SK-N-SH (cell line): ENCODE measurements around the gene GALNTL6. TPM values are rescaled to one million over a fixed set of nuclear protein-coding genes. Genes with fewer than 3 reads are reported as not detected.

ENCODE experiments used
- CTCF ChIA-PET: fragments of 300-600, 350-600 bp; formaldehyde crosslinking; extraction: SDS; loops from one replicate; lab custom pipeline; 2021; lab: Yijun Ruan, JAX
- POLR2A ChIA-PET: fragments of 350-600 bp; sonication (Branson Sonifier 250); formaldehyde crosslinking; extraction: SDS; loops from one replicate; lab custom pipeline; 2020; ENCODE audit warnings: antibody characterized with exemption, inconsistent platforms; lab: Yijun Ruan, JAX
- DNase-seq: peaks from one replicate; pipeline ENCODE4 v3.0.0; 2012
- H2AFZ ChIP-seq: fragments of 200-600 bp; sonication (generic); 2 replicates; pipeline ENCODE4 v1.8.1; 2016; ENCODE audit warnings: antibody characterized with exemption, mild to moderate bottlenecking, low read depth
- H3F3A ChIP-seq: fragments of 200-600 bp; sonication (generic); replicated peaks from 2 replicates; pipeline ENCODE3; 2016; ENCODE audit warnings: antibody characterized with exemption, mild to moderate bottlenecking; ENCODE audit not compliant: insufficient read depth
- H3K27ac ChIP-seq, 2 experiments: fragments of 200-500 bp in 1 of 2; fragments of 200-600 bp in 1 of 2; sonication (Bioruptor generic) in 1 of 2; sonication (generic), shearing (Covaris generic) in 1 of 2; 2 replicates each; pipeline versions ENCODE4 v1.5.1 to v1.6.1; 2014 to 2016; ENCODE audit warnings: low read depth in 2 of 2, inconsistent platforms in 1 of 2, low read length in 1 of 2, mild to moderate bottlenecking in 1 of 2, mixed read lengths in 1 of 2
- H3K27me3 ChIP-seq: fragments of 200-600 bp; sonication (generic), shearing (Covaris generic); 2 replicates; pipeline ENCODE4 v1.6.1; 2016; ENCODE audit warnings: mixed run types; ENCODE audit not compliant: insufficient read depth
- H3K36me3 ChIP-seq, 2 experiments: fragments of 200-500 bp in 1 of 2; fragments of 200-600 bp in 1 of 2; sonication (Bioruptor generic) in 1 of 2; sonication (generic) in 1 of 2; replicated peaks in 1 of 2; 2 replicates each; pipeline versions ENCODE3 to v1.5.1; 2014 to 2016; ENCODE audit warnings: low read length in 1 of 2, mild to moderate bottlenecking in 1 of 2; ENCODE audit not compliant: insufficient read depth in 2 of 2, control insufficient read depth in 1 of 2
- H3K4me1 ChIP-seq, 2 experiments: fragments of 200-500 bp in 1 of 2; fragments of 200-600 bp in 1 of 2; sonication (Bioruptor generic) in 1 of 2; sonication (generic), shearing (Covaris generic) in 1 of 2; 2 replicates each; pipeline versions ENCODE4 v1.5.1 to v1.6.1; 2014 to 2016; ENCODE audit warnings: low read depth in 1 of 2, low read length in 1 of 2, mixed run types in 1 of 2; ENCODE audit not compliant: insufficient read depth in 2 of 2, control insufficient read depth in 1 of 2
- H3K4me2 ChIP-seq: fragments of 200-600 bp; sonication (generic), shearing (Covaris generic); 2 replicates; pipeline ENCODE4 v1.6.1; 2017; ENCODE audit warnings: mixed run types
- H3K4me3 ChIP-seq, 2 experiments: fragments of 200-500 bp in 1 of 2; fragments of 200-600 bp in 1 of 2; sonication (Bioruptor generic) in 1 of 2; sonication (generic), shearing (Covaris generic) in 1 of 2; 2 replicates each; pipeline versions ENCODE4 v1.5.1 to v1.8.1; 2014 to 2016; ENCODE audit warnings: low read depth in 2 of 2, inconsistent platforms in 1 of 2, low read length in 1 of 2, mild to moderate bottlenecking in 1 of 2, mixed read lengths in 1 of 2, moderate library complexity in 1 of 2
- H3K79me2 ChIP-seq: fragments of 200-600 bp; sonication (generic); 2 replicates; pipeline ENCODE4 v1.8.1; 2017; ENCODE audit warnings: mild to moderate bottlenecking; ENCODE audit not compliant: insufficient read depth
- H3K9ac ChIP-seq: fragments of 200-600 bp; sonication (generic); 2 replicates; pipeline ENCODE4 v1.6.1; 2017; ENCODE audit warnings: mixed run types
- H3K9me2 ChIP-seq: fragments of 200-600 bp; sonication (generic); 2 replicates; pipeline ENCODE4 v1.6.1; 2017; ENCODE audit warnings: mixed run types
- H3K9me3 ChIP-seq: fragments of 200-600 bp; sonication (generic); 2 replicates; pipeline ENCODE4 v1.6.1; 2017; ENCODE audit warnings: mixed run types, mild to moderate bottlenecking, moderate library complexity
- H4K20me1 ChIP-seq: fragments of 200-600 bp; sonication (generic); 2 replicates; pipeline ENCODE4 v1.6.1; 2017; ENCODE audit warnings: mild to moderate bottlenecking, mixed run types; ENCODE audit not compliant: insufficient read depth
- CHD2 ChIP-seq: fragments of 150-350 bp; IDR thresholded peaks from 2 replicates; pipeline ENCODE4 v1.6.1; 2018; ENCODE audit warnings: low read length; ENCODE audit not compliant: partially characterized antibody
- EZH2phosphoT487 ChIP-seq: fragments of 200-600 bp; sonication (generic); IDR thresholded peaks from 2 replicates; pipeline ENCODE4 v1.6.1; 2017; ENCODE audit warnings: low read depth, mixed run types, mild to moderate bottlenecking, antibody characterized with exemption, moderate library complexity, borderline replicate concordance
- FOXJ3 ChIP-seq: sonication (generic); formaldehyde crosslinking; IDR thresholded peaks from 2 replicates; pipeline ENCODE4 v1.5.1; 2020; ENCODE audit warnings: mild to moderate bottlenecking, missing genetic modification reagents
- FOXM1 ChIP-seq: IDR thresholded peaks from 2 replicates; pipeline ENCODE4 v1.4.0; 2012; ENCODE audit warnings: low read depth, mild to moderate bottlenecking
- GATA2 ChIP-seq: sonication (generic); formaldehyde crosslinking; IDR thresholded peaks from 2 replicates; pipeline ENCODE4 v1.5.0; 2020; ENCODE audit warnings: mild to moderate bottlenecking, missing genetic modification reagents
- MEF2A ChIP-seq: IDR thresholded peaks from 2 replicates; pipeline ENCODE4 v1.4.0; 2012; ENCODE audit warnings: low read depth, borderline replicate concordance
- MXI1 ChIP-seq: IDR thresholded peaks from 2 replicates; pipeline ENCODE4 v1.6.1; 2012; ENCODE audit warnings: mild to moderate bottlenecking, low read depth, low read length, improper control_type of control experiment
- NFIC ChIP-seq: IDR thresholded peaks from 2 replicates; pipeline ENCODE4 v1.4.0; 2012; ENCODE audit warnings: borderline replicate concordance
- NRF1 ChIP-seq: IDR thresholded peaks from 2 replicates; pipeline ENCODE4 v1.6.1; 2012; ENCODE audit warnings: low read depth, mild to moderate bottlenecking, low read length
- RAD21 ChIP-seq: IDR thresholded peaks from 2 replicates; pipeline ENCODE4 v1.6.1; 2012; ENCODE audit warnings: mild to moderate bottlenecking, low read length
- REST ChIP-seq: IDR thresholded peaks from 2 replicates; pipeline ENCODE4 v1.6.1; 2012; ENCODE audit warnings: mild to moderate bottlenecking, low read depth, low read length, moderate library complexity
- SMC3 ChIP-seq: IDR thresholded peaks from 2 replicates; pipeline ENCODE4 v1.6.1; 2012; ENCODE audit warnings: low read depth, low read length, improper control_type of control experiment
- TAF1 ChIP-seq: IDR thresholded peaks from 2 replicates; pipeline ENCODE4 v1.6.1; 2012; ENCODE audit warnings: low read depth, mild to moderate bottlenecking, low read length, moderate library complexity, borderline replicate concordance
- TEAD4 ChIP-seq: IDR thresholded peaks from 2 replicates; pipeline ENCODE4 v1.4.0; 2012; ENCODE audit warnings: mild to moderate bottlenecking, borderline replicate concordance; ENCODE audit not compliant: insufficient read depth
- USF2 ChIP-seq: fragments of 150-350 bp; IDR thresholded peaks from 2 replicates; pipeline ENCODE4 v1.6.1; 2017; ENCODE audit warnings: antibody characterized with exemption, low read length, low read depth, borderline replicate concordance
- YY1 ChIP-seq: IDR thresholded peaks from 2 replicates; pipeline ENCODE4 v1.4.0; 2012; ENCODE audit warnings: low read depth, mild to moderate bottlenecking
- ZBTB33 ChIP-seq: IDR thresholded peaks from 2 replicates; pipeline ENCODE4 v1.4.0; 2012; ENCODE audit warnings: low read depth, borderline replicate concordance
- WGBS: methylation state at CpG from one replicate; pipeline ENCODE4 v1.1.6; 2017; ENCODE audit warnings: low lambda C conversion rate; 5-methylcytosine and 5-hydroxymethylcytosine counted together
- polyA plus RNA-seq, 3 experiments: library from polyadenylated mRNA; depleted of rRNA; stranded (reverse); fragments of >200 nt; gene quantifications; 2 replicates each; pipeline ENCODE4 v1.2.3, GENCODE V29; 2012
- TF ChIP-seq, protein P1 (sequence below): IDR thresholded peaks from 2 replicates; pipeline ENCODE4; 2012
- TF ChIP-seq, protein P2 (sequence below): fragments of 150-350 bp; IDR thresholded peaks from 2 replicates; pipeline ENCODE4 v1.6.1; 2016; ENCODE audit warnings: mild to moderate bottlenecking, low read depth, low read length

GALNTL6 gene
- polyA plus RNA-seq, 1 of the 3 experiments (the other 2 are of a cell fraction): 0.07 TPM

DNA sequence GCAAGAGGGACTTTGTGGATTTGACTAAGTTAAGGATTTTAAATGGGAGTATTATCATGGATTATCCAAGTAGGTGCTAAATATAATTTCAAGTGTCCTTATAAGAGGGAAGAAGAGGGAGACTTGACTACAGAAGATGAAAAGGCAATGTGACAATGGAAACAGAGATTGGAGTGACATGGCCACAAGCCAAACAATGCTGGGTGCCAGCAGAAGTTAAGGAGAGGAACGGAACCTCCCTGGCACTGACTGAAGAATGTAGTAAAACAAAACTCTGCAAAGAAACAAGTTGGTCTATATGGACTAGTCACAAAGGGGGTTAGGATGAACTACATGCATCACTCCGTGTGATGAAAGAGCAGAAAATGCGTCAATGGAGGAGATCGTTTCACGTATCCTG lies 959.6 kb downstream of the GALNTL6 start:
- Histone ChIP-seq H4K20me1 (no peaks in the 10 kb centered on the region), H3K4me3 (no peak overlapping the region), H3K9me3 (no peaks in the 10 kb centered on the region), H3K4me2 (no peak overlapping the region), H3K9ac (no peak overlapping the region), H3K9me2 (no peaks in the 10 kb centered on the region), H3K36me3 (no peaks in the 10 kb centered on the region), H3K27me3 (no peaks in the 10 kb centered on the region), H2AFZ (no peak overlapping the region), H3K4me1 (no peaks in the 10 kb centered on the region), H3F3A (no peaks in the 10 kb centered on the region), H3K79me2 (no peaks in the 10 kb centered on the region), H3K27ac (no peak overlapping the region)
- CTCF ChIA-PET: no interaction called here
- TF ChIP-seq, protein P1, sequence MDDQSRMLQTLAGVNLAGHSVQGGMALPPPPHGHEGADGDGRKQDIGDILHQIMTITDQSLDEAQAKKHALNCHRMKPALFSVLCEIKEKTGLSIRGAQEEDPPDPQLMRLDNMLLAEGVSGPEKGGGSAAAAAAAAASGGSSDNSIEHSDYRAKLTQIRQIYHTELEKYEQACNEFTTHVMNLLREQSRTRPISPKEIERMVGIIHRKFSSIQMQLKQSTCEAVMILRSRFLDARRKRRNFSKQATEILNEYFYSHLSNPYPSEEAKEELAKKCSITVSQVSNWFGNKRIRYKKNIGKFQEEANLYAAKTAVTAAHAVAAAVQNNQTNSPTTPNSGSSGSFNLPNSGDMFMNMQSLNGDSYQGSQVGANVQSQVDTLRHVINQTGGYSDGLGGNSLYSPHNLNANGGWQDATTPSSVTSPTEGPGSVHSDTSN: no peak
- no peak for TF ChIP-seq TAF1
- TF ChIP-seq ZBTB33: no peak
- TF ChIP-seq RAD21: no peak
- TF ChIP-seq FOXM1: no peak
- no peak for TF ChIP-seq SMC3
- no peak for TF ChIP-seq FOXJ3
- no peak for TF ChIP-seq GATA2 (CRISPR knock-in tag)
- TF ChIP-seq, protein P2, sequence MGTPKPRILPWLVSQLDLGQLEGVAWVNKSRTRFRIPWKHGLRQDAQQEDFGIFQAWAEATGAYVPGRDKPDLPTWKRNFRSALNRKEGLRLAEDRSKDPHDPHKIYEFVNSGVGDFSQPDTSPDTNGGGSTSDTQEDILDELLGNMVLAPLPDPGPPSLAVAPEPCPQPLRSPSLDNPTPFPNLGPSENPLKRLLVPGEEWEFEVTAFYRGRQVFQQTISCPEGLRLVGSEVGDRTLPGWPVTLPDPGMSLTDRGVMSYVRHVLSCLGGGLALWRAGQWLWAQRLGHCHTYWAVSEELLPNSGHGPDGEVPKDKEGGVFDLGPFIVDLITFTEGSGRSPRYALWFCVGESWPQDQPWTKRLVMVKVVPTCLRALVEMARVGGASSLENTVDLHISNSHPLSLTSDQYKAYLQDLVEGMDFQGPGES: no peak
- TF ChIP-seq NFIC: no peak
- no peak for TF ChIP-seq CHD2
- TF ChIP-seq EZH2phosphoT487: no peak
- TF ChIP-seq TEAD4: no peak
- TF ChIP-seq USF2: no peak
- TF ChIP-seq MEF2A: no peak
- no peak for TF ChIP-seq MXI1
- no peak for TF ChIP-seq YY1
- no peak for TF ChIP-seq REST
- no peak for TF ChIP-seq NRF1
- no peak for DNase-seq
- WGBS: 49% methylated on average over 5 of the region's 5 CpGs
- POLR2A ChIA-PET: no interaction called here
